GM23338 (cell line): ENCODE data around the gene TRAF7.
"Not testable (repeated sequence)": the region's sequence is repeated elsewhere in the genome, so short reads cannot be mapped to it uniquely, and the experiment has no call there.

Experiments used
- EZH2 ChIP-seq: fragments of 200-600 bp; sonication (generic); IDR thresholded peaks from one replicate; pipeline ENCODE4 v1.8.0; 2017; ENCODE audit warnings: antibody characterized with exemption, mild to moderate bottlenecking, low read depth; ENCODE audit not compliant: unreplicated experiment
- EZH2phosphoT487 ChIP-seq: fragments of 200-600 bp; sonication (generic); IDR thresholded peaks from one replicate; pipeline ENCODE4 v1.8.1; 2018; ENCODE audit warnings: antibody characterized with exemption; ENCODE audit not compliant: unreplicated experiment
- POLR2AphosphoS5 ChIP-seq: IDR thresholded peaks from 2 replicates; pipeline ENCODE4 v1.6.1; 2016; ENCODE audit warnings: antibody characterized with exemption, low read depth
- TF ChIP-seq, protein P1 (sequence below), 2 experiments: fragments of 200-600 bp in 1 of 2; sonication (generic) in 1 of 2; conservative IDR thresholded peaks; 2 replicates each; pipeline versions ENCODE4 v1.5.1 to v1.6.1; 2016 to 2017; ENCODE audit warnings: antibody characterized with exemption in 2 of 2, low read depth in 2 of 2, mild to moderate bottlenecking in 2 of 2, moderate library complexity in 1 of 2
- TF ChIP-seq, protein P2 (sequence below): IDR thresholded peaks from one replicate; pipeline ENCODE4 v1.6.1; 2018; ENCODE audit warnings: antibody characterized with exemption; ENCODE audit not compliant: unreplicated experiment

DNA sequence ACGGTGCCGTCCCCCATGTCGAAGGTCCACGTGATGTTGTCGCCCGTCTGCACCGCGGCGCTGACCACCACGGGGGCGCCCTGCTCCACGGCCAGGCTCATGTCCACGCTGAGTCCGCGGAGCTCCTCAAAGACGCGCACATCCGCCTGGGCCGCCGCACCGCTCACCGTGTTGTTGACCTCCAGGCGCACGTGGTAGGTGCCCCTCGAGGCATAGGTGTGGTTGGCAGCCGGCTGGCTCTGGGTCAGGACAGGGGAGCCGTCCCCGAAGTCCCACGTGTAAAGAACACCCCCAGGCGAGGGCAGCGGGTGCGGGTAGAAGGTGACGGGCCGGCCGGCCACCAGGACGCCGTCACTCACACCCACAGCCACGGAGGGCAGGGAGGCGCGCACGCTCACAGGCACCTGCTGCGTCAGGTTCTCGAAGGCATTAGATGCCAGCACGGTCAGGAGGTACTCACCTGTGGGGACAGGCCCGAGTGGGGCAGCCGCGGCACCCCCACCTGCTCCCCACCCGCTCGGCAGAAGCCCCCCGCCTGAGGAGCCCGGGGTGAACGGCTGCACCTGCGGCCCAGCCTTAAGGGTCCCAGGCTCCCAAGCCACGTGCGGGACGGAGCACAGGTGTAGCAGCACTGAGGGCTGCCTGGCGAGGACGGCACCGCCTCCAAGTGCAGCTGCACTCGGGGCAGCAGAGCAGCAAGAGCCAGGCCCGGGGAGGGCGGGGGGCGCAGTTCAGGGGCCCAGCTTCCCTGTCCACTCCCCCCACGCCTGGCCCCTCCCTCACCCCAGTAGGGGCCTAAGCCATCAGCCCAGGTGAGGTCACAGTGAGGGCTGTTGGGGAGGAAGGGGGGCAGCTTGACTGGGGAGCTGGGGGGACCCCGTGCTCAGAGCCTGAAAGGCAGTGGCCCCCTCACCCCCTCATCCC is 43.9 kb upstream of the TRAF7 start:
- not testable (repeated sequence) for TF ChIP-seq POLR2AphosphoS5, EZH2, EZH2phosphoT487
- TF ChIP-seq, protein P1, sequence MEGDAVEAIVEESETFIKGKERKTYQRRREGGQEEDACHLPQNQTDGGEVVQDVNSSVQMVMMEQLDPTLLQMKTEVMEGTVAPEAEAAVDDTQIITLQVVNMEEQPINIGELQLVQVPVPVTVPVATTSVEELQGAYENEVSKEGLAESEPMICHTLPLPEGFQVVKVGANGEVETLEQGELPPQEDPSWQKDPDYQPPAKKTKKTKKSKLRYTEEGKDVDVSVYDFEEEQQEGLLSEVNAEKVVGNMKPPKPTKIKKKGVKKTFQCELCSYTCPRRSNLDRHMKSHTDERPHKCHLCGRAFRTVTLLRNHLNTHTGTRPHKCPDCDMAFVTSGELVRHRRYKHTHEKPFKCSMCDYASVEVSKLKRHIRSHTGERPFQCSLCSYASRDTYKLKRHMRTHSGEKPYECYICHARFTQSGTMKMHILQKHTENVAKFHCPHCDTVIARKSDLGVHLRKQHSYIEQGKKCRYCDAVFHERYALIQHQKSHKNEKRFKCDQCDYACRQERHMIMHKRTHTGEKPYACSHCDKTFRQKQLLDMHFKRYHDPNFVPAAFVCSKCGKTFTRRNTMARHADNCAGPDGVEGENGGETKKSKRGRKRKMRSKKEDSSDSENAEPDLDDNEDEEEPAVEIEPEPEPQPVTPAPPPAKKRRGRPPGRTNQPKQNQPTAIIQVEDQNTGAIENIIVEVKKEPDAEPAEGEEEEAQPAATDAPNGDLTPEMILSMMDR (conservative IDR thresholded peaks at IDR 0.05; ENCODE audit: low read depth in 2 of 2) = not testable (repeated sequence)
- TF ChIP-seq, protein P2, sequence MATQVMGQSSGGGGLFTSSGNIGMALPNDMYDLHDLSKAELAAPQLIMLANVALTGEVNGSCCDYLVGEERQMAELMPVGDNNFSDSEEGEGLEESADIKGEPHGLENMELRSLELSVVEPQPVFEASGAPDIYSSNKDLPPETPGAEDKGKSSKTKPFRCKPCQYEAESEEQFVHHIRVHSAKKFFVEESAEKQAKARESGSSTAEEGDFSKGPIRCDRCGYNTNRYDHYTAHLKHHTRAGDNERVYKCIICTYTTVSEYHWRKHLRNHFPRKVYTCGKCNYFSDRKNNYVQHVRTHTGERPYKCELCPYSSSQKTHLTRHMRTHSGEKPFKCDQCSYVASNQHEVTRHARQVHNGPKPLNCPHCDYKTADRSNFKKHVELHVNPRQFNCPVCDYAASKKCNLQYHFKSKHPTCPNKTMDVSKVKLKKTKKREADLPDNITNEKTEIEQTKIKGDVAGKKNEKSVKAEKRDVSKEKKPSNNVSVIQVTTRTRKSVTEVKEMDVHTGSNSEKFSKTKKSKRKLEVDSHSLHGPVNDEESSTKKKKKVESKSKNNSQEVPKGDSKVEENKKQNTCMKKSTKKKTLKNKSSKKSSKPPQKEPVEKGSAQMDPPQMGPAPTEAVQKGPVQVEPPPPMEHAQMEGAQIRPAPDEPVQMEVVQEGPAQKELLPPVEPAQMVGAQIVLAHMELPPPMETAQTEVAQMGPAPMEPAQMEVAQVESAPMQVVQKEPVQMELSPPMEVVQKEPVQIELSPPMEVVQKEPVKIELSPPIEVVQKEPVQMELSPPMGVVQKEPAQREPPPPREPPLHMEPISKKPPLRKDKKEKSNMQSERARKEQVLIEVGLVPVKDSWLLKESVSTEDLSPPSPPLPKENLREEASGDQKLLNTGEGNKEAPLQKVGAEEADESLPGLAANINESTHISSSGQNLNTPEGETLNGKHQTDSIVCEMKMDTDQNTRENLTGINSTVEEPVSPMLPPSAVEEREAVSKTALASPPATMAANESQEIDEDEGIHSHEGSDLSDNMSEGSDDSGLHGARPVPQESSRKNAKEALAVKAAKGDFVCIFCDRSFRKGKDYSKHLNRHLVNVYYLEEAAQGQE = not testable (repeated sequence)
